ENCODE data around the gene TEX29.

DNA sequence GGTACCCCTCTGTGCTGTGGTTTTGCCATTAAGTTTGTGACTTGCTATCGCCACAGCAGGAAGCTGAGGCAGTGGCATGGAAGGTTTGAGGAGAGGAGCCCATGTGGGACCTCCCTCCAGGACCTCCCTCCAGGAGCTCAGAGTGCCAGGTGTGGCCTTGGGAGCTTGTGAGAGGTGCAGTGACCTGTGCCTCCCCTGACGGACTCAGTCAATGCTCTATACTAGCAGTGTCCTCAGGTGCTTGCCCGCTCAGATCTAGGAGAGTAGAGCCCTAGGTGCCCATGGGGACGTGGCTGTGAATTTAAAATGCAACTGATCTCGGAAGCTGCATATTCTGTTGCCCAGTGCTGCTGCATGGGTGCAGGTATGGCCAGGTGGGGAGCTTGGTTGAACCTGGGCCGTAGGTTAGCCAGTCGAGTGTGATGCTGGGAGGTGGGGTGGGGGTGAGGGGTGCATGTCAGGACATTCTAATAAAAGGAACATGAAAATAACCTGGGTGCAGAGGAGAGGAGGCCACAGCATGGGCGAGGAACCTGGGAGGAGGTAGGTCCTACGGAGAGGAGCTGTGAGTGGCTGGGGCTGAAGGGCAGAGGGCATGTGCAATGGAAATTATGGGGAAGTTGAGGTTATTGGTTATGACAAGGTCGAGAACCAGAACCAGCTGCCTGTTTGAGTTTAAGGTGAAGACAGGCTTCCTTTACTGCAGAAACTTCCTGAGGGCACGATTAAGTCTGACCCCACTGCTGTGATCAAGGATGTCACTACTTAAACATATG lies 41.6 kb downstream of the TEX29 start:
- TF ChIP-seq, protein P1, sequence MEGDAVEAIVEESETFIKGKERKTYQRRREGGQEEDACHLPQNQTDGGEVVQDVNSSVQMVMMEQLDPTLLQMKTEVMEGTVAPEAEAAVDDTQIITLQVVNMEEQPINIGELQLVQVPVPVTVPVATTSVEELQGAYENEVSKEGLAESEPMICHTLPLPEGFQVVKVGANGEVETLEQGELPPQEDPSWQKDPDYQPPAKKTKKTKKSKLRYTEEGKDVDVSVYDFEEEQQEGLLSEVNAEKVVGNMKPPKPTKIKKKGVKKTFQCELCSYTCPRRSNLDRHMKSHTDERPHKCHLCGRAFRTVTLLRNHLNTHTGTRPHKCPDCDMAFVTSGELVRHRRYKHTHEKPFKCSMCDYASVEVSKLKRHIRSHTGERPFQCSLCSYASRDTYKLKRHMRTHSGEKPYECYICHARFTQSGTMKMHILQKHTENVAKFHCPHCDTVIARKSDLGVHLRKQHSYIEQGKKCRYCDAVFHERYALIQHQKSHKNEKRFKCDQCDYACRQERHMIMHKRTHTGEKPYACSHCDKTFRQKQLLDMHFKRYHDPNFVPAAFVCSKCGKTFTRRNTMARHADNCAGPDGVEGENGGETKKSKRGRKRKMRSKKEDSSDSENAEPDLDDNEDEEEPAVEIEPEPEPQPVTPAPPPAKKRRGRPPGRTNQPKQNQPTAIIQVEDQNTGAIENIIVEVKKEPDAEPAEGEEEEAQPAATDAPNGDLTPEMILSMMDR (IDR thresholded peaks at IDR 0.05; ENCODE audit: low read depth, low read length): no peak
- no peak for TF ChIP-seq POLR2A (IDR thresholded peaks at IDR 0.05; ENCODE audit: extremely low read depth, insufficient read length)
- TF ChIP-seq, protein P2, sequence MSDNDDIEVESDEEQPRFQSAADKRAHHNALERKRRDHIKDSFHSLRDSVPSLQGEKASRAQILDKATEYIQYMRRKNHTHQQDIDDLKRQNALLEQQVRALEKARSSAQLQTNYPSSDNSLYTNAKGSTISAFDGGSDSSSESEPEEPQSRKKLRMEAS (IDR thresholded peaks at IDR 0.05; ENCODE audit: low read depth, low read length): no peak

Measured in NB4 (cell line).